GM21529 (cell line): ENCODE data around the gene ANKRD2.
"Not testable (repeated sequence)": the region's sequence is repeated elsewhere in the genome, so short reads cannot be mapped to it uniquely, and the experiment has no call there.

Experiments used
- ATAC-seq: cut with Tn5 transposase; IDR thresholded peaks from one replicate; pipeline ENCODE4 v1.9.1; 2021; ENCODE audit not compliant: unreplicated experiment

ANKRD2 gene

GRCh38 chr10:97546456-97547270 lies 25.9 kb upstream of the ANKRD2 start:
- no peak for ATAC-seq

GRCh38 chr10:97547271-97547600 lies 25.3 kb upstream of the ANKRD2 start:
- ATAC-seq: no peak

GRCh38 chr10:97547962-97548361 lies 24.6 kb upstream of the ANKRD2 start:
- no peak for ATAC-seq

GRCh38 chr10:97548828-97549455 lies 23.6 kb upstream of the ANKRD2 start:
- no peak for ATAC-seq

GRCh38 chr10:97549587-97550322 lies 22.8 kb upstream of the ANKRD2 start:
- ATAC-seq: no peak

- no peak for ATAC-seq
Measured at GRCh38 chr10:97550336-97551149, 22.0 kb upstream of the ANKRD2 start.

GRCh38 chr10:97551271-97551670 lies 21.3 kb upstream of the ANKRD2 start:
- no peak for ATAC-seq

- ATAC-seq: no peak
Measured at GRCh38 chr10:97553575-97554031, 19.0 kb upstream of the ANKRD2 start.

- ATAC-seq: not testable (repeated sequence)
Measured at GRCh38 chr10:97554336-97554735, 18.2 kb upstream of the ANKRD2 start.

- ATAC-seq: not testable (repeated sequence)
Measured at GRCh38 chr10:97555541-97555940, 17.0 kb upstream of the ANKRD2 start.

GRCh38 chr10:97560731-97561381 lies 11.7 kb upstream of the ANKRD2 start:
- ATAC-seq: not testable (repeated sequence)

GRCh38 chr10:97561386-97562077 lies 11.0 kb upstream of the ANKRD2 start:
- not testable (repeated sequence) for ATAC-seq

GRCh38 chr10:97562329-97562728 lies 10.2 kb upstream of the ANKRD2 start:
- not testable (repeated sequence) for ATAC-seq

- ATAC-seq: no peak
Measured at GRCh38 chr10:97563337-97563736, 9.2 kb upstream of the ANKRD2 start.

GRCh38 chr10:97564776-97565175 lies 7.8 kb upstream of the ANKRD2 start:
- ATAC-seq: no peak

- no peak for ATAC-seq
Measured at GRCh38 chr10:97566336-97566996, 6.1 kb upstream of the ANKRD2 start.

- no peak for ATAC-seq
Measured at GRCh38 chr10:97567891-97568290, 4.7 kb upstream of the ANKRD2 start.

GRCh38 chr10:97570146-97570788 lies 2.3 kb upstream of the ANKRD2 start:
- no peak for ATAC-seq
